Suprapubic skin (tissue), 4 donors: Measurements from ENCODE around the gene ZMAT5. TPM values are rescaled to one million over a fixed set of nuclear protein-coding genes. Genes with fewer than 3 reads are reported as not detected.

Experiments
- DNase-seq, 2 donors: peaks; one replicate each; pipeline ENCODE4 v3.0.0-alpha.2; 2019; ENCODE audit warnings: low spot score in 2 of 2
- H3K27ac ChIP-seq: fragments of 200-600 bp; sonication (generic); one replicate; pipeline ENCODE4 v1.5.1; 2019
- H3K27me3 ChIP-seq: fragments of 200-600 bp; sonication (generic); one replicate; pipeline ENCODE4 v1.5.1; 2019
- H3K36me3 ChIP-seq: fragments of 200-600 bp; sonication (generic); one replicate; pipeline ENCODE4 v1.5.1; 2019
- H3K4me1 ChIP-seq: fragments of 200-600 bp; sonication (generic); one replicate; pipeline ENCODE4 v1.5.1; 2019
- H3K4me3 ChIP-seq: fragments of 200-600 bp; sonication (generic); one replicate; pipeline ENCODE4 v1.5.1; 2019; ENCODE audit warnings: mild to moderate bottlenecking
- H3K9me3 ChIP-seq: fragments of 200-600 bp; sonication (generic); one replicate; pipeline ENCODE4 v1.5.1; 2019
- EP300 ChIP-seq: sonication (generic); formaldehyde crosslinking; IDR thresholded peaks from one replicate; pipeline ENCODE4 v1.6.1; 2017; ENCODE audit warnings: antibody characterized with exemption
- POLR2A ChIP-seq, 2 donors: fragments of 450-650 bp; IDR thresholded peaks; one replicate each; pipeline ENCODE4 v1.6.1; 2017; ENCODE audit warnings: antibody characterized with exemption in 2 of 2, mild to moderate bottlenecking in 2 of 2, moderate library complexity in 2 of 2
- POLR2AphosphoS5 ChIP-seq, 3 donors: sonication (generic); formaldehyde crosslinking; IDR thresholded peaks; one replicate each; pipeline ENCODE4 v1.6.1; 2017; ENCODE audit warnings: antibody characterized with exemption in 3 of 3
- WGBS: methylation state at CpG from one replicate; pipeline ENCODE4 v1.1.5; 2018; 5-methylcytosine and 5-hydroxymethylcytosine counted together
- total RNA-seq, 4 donors: library from RNA; depleted of rRNA; stranded (reverse); fragments of >200 nt; gene quantifications; one replicate each; pipeline ENCODE4 v1.1.0, GENCODE V29; 2016
- TF ChIP-seq, protein P1 (sequence below), 2 donors: fragments of 200-600 bp in 1 of 2; fragments of 450-650 bp in 1 of 2; sonication (generic) in 1 of 2; IDR thresholded peaks; one replicate each; pipeline ENCODE4 v1.5.1; 2016 to 2019; ENCODE audit warnings: antibody characterized with exemption in 2 of 2, mild to moderate bottlenecking in 1 of 2, moderate library complexity in 1 of 2

Gene ZMAT5
- total RNA-seq, 4 donors from 2014 or later = 16.3 to 28.2 (median 23.1) TPM

GRCh38 chr22:29705651-29706050 lies 61.2 kb downstream of the ZMAT5 start:
- H3K27ac ChIP-seq = no peak overlapping the region
- 83% methylated on average over 1 of the region's 7 CpGs for WGBS
- H3K4me3 ChIP-seq = no peak overlapping the region
- TF ChIP-seq POLR2AphosphoS5 (IDR thresholded peaks at IDR 0.05) (no peak), POLR2A (IDR thresholded peaks at IDR 0.05) (no peak), EP300 (no peak)
- TF ChIP-seq, protein P1, sequence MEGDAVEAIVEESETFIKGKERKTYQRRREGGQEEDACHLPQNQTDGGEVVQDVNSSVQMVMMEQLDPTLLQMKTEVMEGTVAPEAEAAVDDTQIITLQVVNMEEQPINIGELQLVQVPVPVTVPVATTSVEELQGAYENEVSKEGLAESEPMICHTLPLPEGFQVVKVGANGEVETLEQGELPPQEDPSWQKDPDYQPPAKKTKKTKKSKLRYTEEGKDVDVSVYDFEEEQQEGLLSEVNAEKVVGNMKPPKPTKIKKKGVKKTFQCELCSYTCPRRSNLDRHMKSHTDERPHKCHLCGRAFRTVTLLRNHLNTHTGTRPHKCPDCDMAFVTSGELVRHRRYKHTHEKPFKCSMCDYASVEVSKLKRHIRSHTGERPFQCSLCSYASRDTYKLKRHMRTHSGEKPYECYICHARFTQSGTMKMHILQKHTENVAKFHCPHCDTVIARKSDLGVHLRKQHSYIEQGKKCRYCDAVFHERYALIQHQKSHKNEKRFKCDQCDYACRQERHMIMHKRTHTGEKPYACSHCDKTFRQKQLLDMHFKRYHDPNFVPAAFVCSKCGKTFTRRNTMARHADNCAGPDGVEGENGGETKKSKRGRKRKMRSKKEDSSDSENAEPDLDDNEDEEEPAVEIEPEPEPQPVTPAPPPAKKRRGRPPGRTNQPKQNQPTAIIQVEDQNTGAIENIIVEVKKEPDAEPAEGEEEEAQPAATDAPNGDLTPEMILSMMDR (IDR thresholded peaks at IDR 0.05) = no peak
- no peak for DNase-seq
- peaks cover 27% of the 10 kb centered on the region for H3K4me1 ChIP-seq
- no peaks in the 10 kb centered on the region for H3K36me3 ChIP-seq
- H3K27me3 ChIP-seq = peaks cover 35% of the 10 kb centered on the region
- H3K9me3 ChIP-seq = no peaks in the 10 kb centered on the region

DNA sequence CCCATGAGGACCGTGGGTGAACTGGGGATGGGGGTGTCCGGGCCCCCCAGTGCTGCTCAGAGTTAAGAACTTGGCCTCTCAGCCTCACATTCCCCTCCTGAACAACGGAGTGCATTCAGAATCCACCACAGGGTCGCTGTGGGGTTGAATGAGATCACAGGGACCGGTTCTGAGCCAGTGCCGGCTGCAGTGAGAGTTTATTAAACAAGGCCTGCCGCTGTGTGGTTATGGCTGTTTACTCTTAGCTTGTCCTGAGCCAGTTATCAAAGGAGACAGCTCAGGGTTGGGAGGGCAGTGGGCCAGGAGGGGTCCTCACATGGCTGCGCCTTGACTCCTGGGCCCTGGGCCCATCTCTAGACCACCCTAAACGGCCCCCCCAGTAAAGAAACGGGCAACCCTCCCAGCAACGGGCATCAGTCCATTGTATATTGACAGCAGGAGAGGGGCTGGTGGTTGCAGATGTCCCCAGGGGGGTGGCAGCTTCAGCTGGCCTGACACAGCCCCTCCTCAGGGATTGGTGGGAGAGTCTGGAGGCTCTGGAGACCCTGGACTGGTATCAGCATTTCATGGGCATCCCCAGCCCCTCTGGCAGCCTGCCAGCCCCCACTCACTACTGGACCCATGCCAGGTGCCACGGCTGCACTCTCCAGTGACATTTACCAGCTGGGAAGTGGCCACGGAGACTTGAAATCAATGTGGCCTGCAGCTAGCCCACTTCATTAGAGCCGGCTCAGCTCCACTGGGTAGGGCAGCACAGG lies 62.1 kb downstream of the ZMAT5 start:
- Histone ChIP-seq H3K27me3 (peaks cover 32% of the 10 kb centered on the region), H3K27ac (no peak overlapping the region), H3K4me1 (peaks cover 32% of the 10 kb centered on the region), H3K4me3 (no peak overlapping the region), H3K9me3 (no peaks in the 10 kb centered on the region), H3K36me3 (no peaks in the 10 kb centered on the region)
- WGBS = 32% methylated on average over 10 of the region's 14 CpGs
- TF ChIP-seq POLR2AphosphoS5 (IDR thresholded peaks at IDR 0.05) = no peak
- TF ChIP-seq, protein P1 (IDR thresholded peaks at IDR 0.05) = no peak
- TF ChIP-seq POLR2A (IDR thresholded peaks at IDR 0.05) = no peak
- TF ChIP-seq EP300 = no peak
- no peak for DNase-seq

DNA sequence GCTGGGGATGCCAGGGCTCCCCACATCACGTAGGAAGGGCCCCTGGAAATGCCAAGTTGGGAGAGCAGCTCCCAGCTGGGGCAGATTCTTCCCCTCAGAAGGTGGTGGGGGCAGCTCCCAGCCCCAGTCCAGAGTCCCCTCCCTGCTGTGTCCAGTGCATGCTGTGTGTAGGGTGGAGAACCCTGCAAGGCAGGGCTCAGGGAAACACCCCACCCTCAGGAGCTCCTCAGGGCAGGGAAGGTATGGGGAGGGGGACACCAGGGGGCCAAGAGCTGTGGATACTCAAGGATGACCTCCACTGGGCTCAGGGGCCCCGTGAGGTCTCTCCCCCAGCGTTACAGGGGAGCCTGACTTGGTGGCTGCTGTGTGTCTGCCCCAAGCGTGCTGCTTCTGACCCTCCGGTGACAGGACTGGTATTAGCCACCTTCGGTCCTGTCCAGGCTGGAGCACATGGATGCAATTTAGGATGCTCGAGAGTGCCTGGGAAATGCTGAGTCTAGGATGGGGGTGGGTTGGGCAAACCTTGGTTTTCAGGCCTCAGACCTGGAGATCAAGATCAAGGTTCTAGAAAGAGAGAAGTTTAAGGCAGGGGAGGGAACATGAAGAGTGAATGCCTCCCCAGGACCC lies 63.1 kb downstream of the ZMAT5 start:
- 66% methylated on average over 7 of the region's 7 CpGs for WGBS
- TF ChIP-seq EP300 = no peak
- Histone ChIP-seq H3K27me3 (peaks cover 27% of the 10 kb centered on the region), H3K9me3 (no peaks in the 10 kb centered on the region), H3K4me3 (no peak overlapping the region), H3K4me1 (peaks cover 34% of the 10 kb centered on the region), H3K36me3 (no peaks in the 10 kb centered on the region), H3K27ac (no peak overlapping the region)
- no peak for DNase-seq

DNA sequence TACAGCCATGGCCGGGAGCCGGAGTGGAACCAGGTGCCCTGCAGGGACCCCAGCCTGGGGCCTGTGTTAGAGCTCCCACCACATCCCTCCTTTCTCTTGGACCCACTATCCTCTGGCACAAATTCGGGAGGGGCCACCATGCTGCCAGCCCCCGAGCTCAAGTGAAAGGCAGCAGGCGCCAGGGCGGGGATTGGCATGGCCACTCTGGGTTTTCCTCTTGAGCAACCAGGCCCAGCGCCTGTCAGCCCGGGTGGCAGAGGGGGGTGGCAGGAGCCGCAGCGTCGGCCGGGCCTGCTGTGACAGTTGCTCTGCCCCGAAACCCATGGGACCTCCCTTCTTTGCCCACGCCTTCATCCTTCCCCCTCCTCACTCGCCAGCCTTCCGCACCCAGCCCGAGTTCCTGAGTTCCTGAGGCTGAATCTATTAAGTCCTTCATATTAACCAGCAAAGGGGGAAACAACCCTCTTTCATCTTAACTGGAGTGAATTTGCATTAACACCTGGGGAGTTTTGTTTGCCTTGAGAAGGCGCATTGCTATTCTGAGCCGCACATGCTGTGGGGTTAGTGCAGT lies 63.8 kb downstream of the ZMAT5 start:
- TF ChIP-seq, protein P1 (IDR thresholded peaks at IDR 0.05) = no peak
- TF ChIP-seq EP300 (no peak), POLR2AphosphoS5 (IDR thresholded peaks at IDR 0.05) (no peak), POLR2A (IDR thresholded peaks at IDR 0.05) (no peak)
- H3K27ac ChIP-seq = no peak overlapping the region
- H3K4me1 ChIP-seq = peaks cover 40% of the 10 kb centered on the region
- H3K4me3 ChIP-seq = no peak overlapping the region
- H3K36me3 ChIP-seq = peaks cover 6% of the 10 kb centered on the region
- no peaks in the 10 kb centered on the region for H3K9me3 ChIP-seq
- H3K27me3 ChIP-seq = peaks cover 27% of the 10 kb centered on the region
- WGBS = 21% methylated on average over 16 of the region's 19 CpGs
- peak in 1 of 2 donors; percentile 62 for DNase-seq

GRCh38 chr22:29702000-29702930 lies 64.5 kb downstream of the ZMAT5 start:
- DNase-seq = peak in 1 of 2 donors; percentile 51
- WGBS = 39% methylated on average over 11 of the region's 14 CpGs
- peaks cover 14% of the 10 kb centered on the region for H3K36me3 ChIP-seq
- peaks cover 45% of the 10 kb centered on the region for H3K4me1 ChIP-seq
- H3K4me3 ChIP-seq = no peak overlapping the region
- no peak for TF ChIP-seq POLR2A (IDR thresholded peaks at IDR 0.05)
- no peak for TF ChIP-seq POLR2AphosphoS5 (IDR thresholded peaks at IDR 0.05)
- TF ChIP-seq, protein P1 (IDR thresholded peaks at IDR 0.05) = no peak
- no peak for TF ChIP-seq EP300
- H3K9me3 ChIP-seq = no peaks in the 10 kb centered on the region
- H3K27me3 ChIP-seq = peaks cover 27% of the 10 kb centered on the region
- H3K27ac ChIP-seq = no peak overlapping the region
